IPS DF 6.9 (cell line): ENCODE measurements around the gene NUDT1.

Source experiments
- DNase-seq: peaks from one replicate; pipeline ENCODE4 v3.0.0-alpha.2; 2013; ENCODE audit warnings: low read depth, low spot score
- H3K27ac ChIP-seq: one replicate; pipeline ENCODE4 v1.5.1; 2013; ENCODE audit warnings: low read length, control low read depth
- H3K27me3 ChIP-seq: 2 replicates; pipeline ENCODE4 v1.6.1; 2013; ENCODE audit warnings: mild to moderate bottlenecking, low read length; ENCODE audit not compliant: control insufficient read depth, insufficient read depth
- H3K36me3 ChIP-seq: 2 replicates; pipeline ENCODE4 v1.6.1; 2013; ENCODE audit warnings: low read length; ENCODE audit not compliant: control insufficient read depth, insufficient read depth
- H3K4me1 ChIP-seq: 2 replicates; pipeline ENCODE4 v1.6.1; 2013; ENCODE audit warnings: low read length; ENCODE audit not compliant: control insufficient read depth, insufficient read depth
- H3K4me3 ChIP-seq: 2 replicates; pipeline ENCODE4 v1.5.1; 2013; ENCODE audit warnings: mild to moderate bottlenecking, low read length
- H3K9me3 ChIP-seq: 2 replicates; pipeline ENCODE4 v1.6.1; 2013; ENCODE audit warnings: low read length, inconsistent platforms; ENCODE audit not compliant: control insufficient read depth, insufficient read depth
- WGBS: extraction: QIAGEN DNeasy Blood & Tissue Kit; methylation state at CpG from one replicate; pipeline ENCODE4 v1.1.7; 2013; ENCODE audit warnings: mixed read lengths, missing lambda C conversion rate; ENCODE audit not compliant: insufficient read length, insufficient coverage; 5-methylcytosine and 5-hydroxymethylcytosine counted together

NUDT1 gene

GRCh38 chr7:2217206-2217605 lies 24.8 kb upstream of the NUDT1 start:
- Histone ChIP-seq H3K4me3 (no peak overlapping the region), H3K27ac (no peak overlapping the region), H3K9me3 (no peaks in the 10 kb centered on the region), H3K27me3 (no peaks in the 10 kb centered on the region), H3K4me1 (no peaks in the 10 kb centered on the region), H3K36me3 (peaks cover 54% of the 10 kb centered on the region)
- no peak for DNase-seq
- WGBS = no CpG with 5 or more reads among the region's 10 CpGs

DNA sequence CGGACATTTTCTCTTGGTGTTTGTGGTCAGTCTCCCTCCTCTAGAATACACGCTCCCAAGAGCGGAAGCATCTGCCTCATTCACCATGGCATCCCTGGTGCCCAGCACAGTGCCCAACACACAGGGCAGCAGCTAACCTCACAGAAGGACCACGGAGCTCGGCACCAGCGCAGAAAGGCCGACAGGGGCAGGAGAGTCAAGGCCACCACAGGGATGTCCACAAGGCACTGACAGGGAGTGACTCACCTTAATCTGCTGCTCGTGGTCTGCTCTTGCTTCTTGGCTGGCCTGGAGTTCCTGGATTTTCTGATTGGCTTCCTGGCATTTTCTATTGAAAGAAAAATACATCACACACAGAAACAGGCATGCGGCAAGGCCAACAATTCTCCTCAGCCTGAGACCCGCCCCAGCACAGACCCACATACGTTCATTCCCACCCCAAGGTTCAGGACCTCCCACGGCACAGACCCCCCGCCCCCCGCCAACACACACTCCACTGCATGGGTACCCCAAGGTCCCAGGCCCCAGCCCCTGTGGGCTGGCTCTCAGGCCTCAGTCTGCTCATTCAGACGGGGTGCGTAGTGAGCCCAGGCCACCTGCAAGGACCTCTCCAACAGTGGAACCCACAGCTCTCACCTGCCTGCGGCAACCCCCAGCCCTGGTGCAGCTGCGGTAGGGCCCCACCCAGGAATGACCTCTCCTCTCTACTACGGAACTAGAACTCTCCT lies 24.1 kb upstream of the NUDT1 start:
- H3K27me3 ChIP-seq = no peaks in the 10 kb centered on the region
- H3K4me3 ChIP-seq = no peak overlapping the region
- no peak overlapping the region for H3K27ac ChIP-seq
- no peaks in the 10 kb centered on the region for H3K9me3 ChIP-seq
- peaks cover 56% of the 10 kb centered on the region for H3K36me3 ChIP-seq
- H3K4me1 ChIP-seq = no peaks in the 10 kb centered on the region
- WGBS = no CpG with 5 or more reads among the region's 19 CpGs
- DNase-seq = no peak

- no CpG with 5 or more reads among the region's 9 CpGs for WGBS
- no peak for DNase-seq
- Histone ChIP-seq H3K9me3 (no peaks in the 10 kb centered on the region), H3K4me1 (no peaks in the 10 kb centered on the region; the same call in 1 of the 2 replicates), H3K27me3 (no peaks in the 10 kb centered on the region), H3K4me3 (no peak overlapping the region), H3K27ac (no peak overlapping the region), H3K36me3 (peaks cover 52% of the 10 kb centered on the region)
Measured at GRCh38 chr7:2218444-2218785, 23.6 kb upstream of the NUDT1 start.

GRCh38 chr7:2219136-2219535 lies 22.9 kb upstream of the NUDT1 start:
- no peaks in the 10 kb centered on the region for H3K27me3 ChIP-seq
- WGBS = no CpG with 5 or more reads among the region's 15 CpGs
- H3K9me3 ChIP-seq = no peaks in the 10 kb centered on the region
- H3K4me1 ChIP-seq = no peaks in the 10 kb centered on the region; the same call in 1 of the 2 replicates
- H3K27ac ChIP-seq = no peak overlapping the region
- no peak for DNase-seq
- no peak overlapping the region for H3K4me3 ChIP-seq
- H3K36me3 ChIP-seq = peaks cover 51% of the 10 kb centered on the region

GRCh38 chr7:2219606-2220005 lies 22.4 kb upstream of the NUDT1 start:
- Histone ChIP-seq H3K4me1 (no peaks in the 10 kb centered on the region; the same call in 1 of the 2 replicates), H3K36me3 (peaks cover 51% of the 10 kb centered on the region), H3K4me3 (no peak overlapping the region), H3K9me3 (no peaks in the 10 kb centered on the region), H3K27ac (no peak overlapping the region), H3K27me3 (no peaks in the 10 kb centered on the region)
- no peak for DNase-seq
- WGBS = no CpG with 5 or more reads among the region's 8 CpGs

GRCh38 chr7:2220030-2220429 lies 22.0 kb upstream of the NUDT1 start:
- no peak for DNase-seq
- no peaks in the 10 kb centered on the region; the same call in 1 of the 2 replicates for H3K4me1 ChIP-seq
- WGBS = no CpG with 5 or more reads among the region's 19 CpGs
- no peaks in the 10 kb centered on the region for H3K27me3 ChIP-seq
- no peak overlapping the region for H3K4me3 ChIP-seq
- peaks cover 52% of the 10 kb centered on the region for H3K36me3 ChIP-seq
- H3K9me3 ChIP-seq = no peaks in the 10 kb centered on the region
- no peak overlapping the region for H3K27ac ChIP-seq

DNA sequence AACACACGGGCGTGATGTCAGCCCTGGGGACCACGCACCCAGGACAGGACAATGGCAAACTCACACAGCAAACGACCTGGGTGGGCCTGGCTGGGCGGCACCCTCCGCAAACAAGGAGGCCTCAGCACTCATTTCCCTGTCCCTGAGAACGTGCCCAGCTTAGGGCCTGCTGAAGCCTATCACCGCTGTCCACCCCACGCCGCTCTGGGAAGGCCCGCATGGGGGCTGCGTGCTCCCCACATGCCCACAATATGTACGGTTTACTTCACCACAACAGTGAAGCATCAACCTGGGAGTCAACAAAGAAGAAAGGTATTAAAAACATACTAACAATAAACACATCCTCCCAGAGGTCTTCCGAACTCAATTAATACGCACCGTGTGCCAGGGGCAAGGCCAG lies 21.5 kb upstream of the NUDT1 start:
- no peaks in the 10 kb centered on the region; the same call in 1 of the 2 replicates for H3K4me1 ChIP-seq
- WGBS = no CpG with 5 or more reads among the region's 16 CpGs
- H3K36me3 ChIP-seq = peaks cover 55% of the 10 kb centered on the region
- no peak for DNase-seq
- no peaks in the 10 kb centered on the region for H3K27me3 ChIP-seq
- no peaks in the 10 kb centered on the region for H3K9me3 ChIP-seq
- H3K4me3 ChIP-seq = no peak overlapping the region
- H3K27ac ChIP-seq = no peak overlapping the region

- H3K36me3 ChIP-seq = peaks cover 51% of the 10 kb centered on the region
- H3K27ac ChIP-seq = no peak overlapping the region
- no peaks in the 10 kb centered on the region for H3K9me3 ChIP-seq
- H3K4me3 ChIP-seq = no peak overlapping the region
- no peaks in the 10 kb centered on the region for H3K27me3 ChIP-seq
- WGBS = no CpG with 5 or more reads among the region's 17 CpGs
- no peak for DNase-seq
- H3K4me1 ChIP-seq = no peaks in the 10 kb centered on the region; the same call in 1 of the 2 replicates
Measured at GRCh38 chr7:2220954-2221353, 21.1 kb upstream of the NUDT1 start.

- no CpG with 5 or more reads among the region's 22 CpGs for WGBS
- DNase-seq = no peak
- H3K4me3 ChIP-seq = no peak overlapping the region; the same call in 1 of the 2 replicates
- peaks cover 38% of the 10 kb centered on the region for H3K36me3 ChIP-seq
- H3K4me1 ChIP-seq = no peaks in the 10 kb centered on the region; the same call in 1 of the 2 replicates
- H3K27ac ChIP-seq = no peak overlapping the region
- no peaks in the 10 kb centered on the region for H3K9me3 ChIP-seq
- no peaks in the 10 kb centered on the region for H3K27me3 ChIP-seq
Measured at GRCh38 chr7:2222516-2222915, 19.5 kb upstream of the NUDT1 start.

GRCh38 chr7:2223321-2223720 lies 18.7 kb upstream of the NUDT1 start:
- DNase-seq = no peak
- no CpG with 5 or more reads among the region's 17 CpGs for WGBS
- Histone ChIP-seq H3K9me3 (no peaks in the 10 kb centered on the region), H3K4me1 (no peaks in the 10 kb centered on the region; the same call in 1 of the 2 replicates), H3K4me3 (no peak overlapping the region), H3K27me3 (no peaks in the 10 kb centered on the region), H3K27ac (no peak overlapping the region), H3K36me3 (peaks cover 32% of the 10 kb centered on the region)

DNA sequence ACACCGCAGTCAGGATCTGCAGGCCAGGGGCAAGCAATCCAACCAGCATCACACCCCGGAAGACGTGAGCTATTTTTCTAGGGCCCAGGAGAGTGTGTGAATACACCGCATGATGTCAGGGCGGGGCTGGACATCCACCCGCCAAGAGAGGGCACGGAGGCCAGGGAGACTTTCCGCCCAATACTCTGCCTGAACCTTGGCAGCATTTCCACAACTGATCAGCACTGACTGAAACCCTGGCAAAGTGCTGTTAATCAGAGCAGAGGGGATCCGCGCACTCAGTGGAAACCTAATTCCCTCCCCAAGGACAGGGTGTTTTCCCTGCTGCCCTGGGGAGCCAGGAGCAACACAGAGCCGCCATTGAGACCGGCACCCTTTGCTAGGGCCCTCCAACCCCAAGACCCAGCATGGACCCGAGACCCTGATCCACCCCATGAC lies 17.5 kb upstream of the NUDT1 start:
- no CpG with 5 or more reads among the region's 13 CpGs for WGBS
- H3K9me3 ChIP-seq = no peaks in the 10 kb centered on the region
- no peak overlapping the region for H3K27ac ChIP-seq
- H3K4me1 ChIP-seq = no peaks in the 10 kb centered on the region; the same call in 1 of the 2 replicates
- H3K4me3 ChIP-seq = no peak overlapping the region
- no peaks in the 10 kb centered on the region for H3K27me3 ChIP-seq
- DNase-seq = no peak
- H3K36me3 ChIP-seq = peaks cover 33% of the 10 kb centered on the region
